HL-60 (cell line): ENCODE data around the gene CHRNE.
"Not testable (repeated sequence)": the region's sequence is repeated elsewhere in the genome, so short reads cannot be mapped to it uniquely, and the experiment has no call there.

Experiments
- DNase-seq, 2 experiments: peaks; one replicate each; pipeline ENCODE4 v3.0.0-alpha.2; 2010 to 2020; ENCODE audit warnings: low read depth in 1 of 2, low spot score in 1 of 2
- H3K27ac ChIP-seq: fragments of 250-450 bp; sonication (Bioruptor Pico); replicated peaks from 2 replicates; pipeline ENCODE4 v1.5.1; 2020; ENCODE audit warnings: mild to moderate bottlenecking, moderate library complexity
- H3K27me3 ChIP-seq: fragments of 250-450 bp; sonication (Bioruptor Pico); 2 replicates; pipeline ENCODE4 v1.5.1; 2021; ENCODE audit warnings: mild to moderate bottlenecking, moderate library complexity; ENCODE audit not compliant: insufficient read depth, poor library complexity, severe bottlenecking
- H3K4me3 ChIP-seq: replicated peaks from 2 replicates; pipeline ENCODE4 v1.5.1; 2011; ENCODE audit warnings: mild to moderate bottlenecking, control low read depth, low read length; ENCODE audit not compliant: insufficient read depth
- CTCF ChIP-seq: IDR thresholded peaks from one replicate; pipeline ENCODE4 v1.5.1; 2011; ENCODE audit warnings: low read length, control low read depth, inconsistent platforms; ENCODE audit not compliant: insufficient read depth
- GABPA ChIP-seq: IDR thresholded peaks from 2 replicates; pipeline ENCODE4 v1.6.1; 2012; ENCODE audit warnings: low read depth
- POLR2AphosphoS5 ChIP-seq: IDR thresholded peaks from 2 replicates; pipeline ENCODE4 v1.6.1; 2012; ENCODE audit warnings: low read depth
- REST ChIP-seq: IDR thresholded peaks from 2 replicates; pipeline ENCODE4 v1.6.1; 2012; ENCODE audit warnings: low read depth; ENCODE audit not compliant: insufficient replicate concordance
- SPI1 ChIP-seq: IDR thresholded peaks from 2 replicates; pipeline ENCODE4 v1.6.1; 2012; ENCODE audit warnings: low read depth, mild to moderate bottlenecking, borderline replicate concordance

CHRNE gene

GRCh38 chr17:4859816-4860625 lies 42.9 kb downstream of the CHRNE start:
- H3K27ac ChIP-seq, result no peak overlapping the region
- no peak overlapping the region for H3K4me3 ChIP-seq
- H3K27me3 ChIP-seq, result no peaks in the 10 kb centered on the region
- TF ChIP-seq REST (no peak), CTCF (no peak), POLR2AphosphoS5 (no peak), GABPA (no peak), SPI1 (no peak)
- no peak for DNase-seq

GRCh38 chr17:4858882-4859260 lies 44.0 kb downstream of the CHRNE start:
- no peak overlapping the region for H3K27ac ChIP-seq

GRCh38 chr17:4858068-4858881 lies 44.6 kb downstream of the CHRNE start:
- no peaks in the 10 kb centered on the region for H3K27me3 ChIP-seq
- no peak for DNase-seq
- H3K4me3 ChIP-seq, result no peak overlapping the region
- TF ChIP-seq REST (no peak), CTCF (no peak), POLR2AphosphoS5 (no peak), SPI1 (no peak), GABPA (no peak)
- H3K27ac ChIP-seq, result no peak overlapping the region

More at GRCh38 chr17:4858882-4859260, 44.0 kb downstream of the CHRNE start:
- no peak for DNase-seq
- no peak for TF ChIP-seq POLR2AphosphoS5
- TF ChIP-seq REST, result no peak
- TF ChIP-seq GABPA, result no peak
- Histone ChIP-seq H3K27me3 (no peaks in the 10 kb centered on the region), H3K4me3 (no peak overlapping the region)

GRCh38 chr17:4857347-4857746 lies 45.6 kb downstream of the CHRNE start:
- not testable (repeated sequence) for H3K27me3 ChIP-seq, H3K27ac ChIP-seq, DNase-seq, H3K4me3 ChIP-seq
